Muscle of leg (tissue), 11 donors: ENCODE results near the gene CCT8L2. TPM values are rescaled to one million over a fixed set of nuclear protein-coding genes. Genes with fewer than 3 reads are reported as not detected.
"Not testable (repeated sequence)": the region's sequence is repeated elsewhere in the genome, so short reads cannot be mapped to it uniquely, and the experiment has no call there.

Experiments
- DNase-seq: peaks from one replicate; pipeline ENCODE4 v3.0.0; 2013
- H3K27ac ChIP-seq: one replicate; pipeline ENCODE4 v1.5.1; 2013; ENCODE audit warnings: mild to moderate bottlenecking, low read length, control low read depth
- H3K27me3 ChIP-seq: one replicate; pipeline ENCODE4 v1.6.1; 2013; ENCODE audit warnings: low read length; ENCODE audit not compliant: control insufficient read depth, insufficient read depth
- H3K36me3 ChIP-seq: one replicate; pipeline ENCODE4 v1.6.1; 2013; ENCODE audit warnings: low read length; ENCODE audit not compliant: control insufficient read depth, insufficient read depth
- H3K4me1 ChIP-seq: one replicate; pipeline ENCODE4 v1.6.1; 2013; ENCODE audit warnings: low read length; ENCODE audit not compliant: control insufficient read depth, insufficient read depth
- H3K4me3 ChIP-seq: one replicate; pipeline ENCODE4 v1.5.1; 2013; ENCODE audit warnings: low read length, control low read depth
- H3K9me3 ChIP-seq: replicated peaks from 2 replicates; pipeline ENCODE4 v1.6.1; 2013; ENCODE audit warnings: low read depth, low read length; ENCODE audit not compliant: control insufficient read depth
- WGBS: methylation state at CpG from one replicate; pipeline ENCODE4 v1.1.5; 2013; ENCODE audit warnings: missing lambda C conversion rate; ENCODE audit not compliant: insufficient coverage; 5-methylcytosine and 5-hydroxymethylcytosine counted together
- polyA plus RNA-seq, 8 donors: library from polyadenylated mRNA; unstranded; fragments of 120-200 nt; gene quantifications; one replicate each; pipeline versions ENCODE4 v1.2.1 to v1.2.3, GENCODE V29; 2013; ENCODE audit warnings: inconsistent platforms in 1 of 8, low replicate concordance in 1 of 8; ENCODE audit not compliant: insufficient read length in 8 of 8, insufficient read depth in 1 of 8
- total RNA-seq: library from RNA; stranded (reverse); fragments of 120-200 nt; gene quantifications from one replicate; pipeline ENCODE4 v1.2.4, GENCODE V29; 2013

The CCT8L2 gene
- total and polyA plus RNA-seq, 9 donors, result not detected

DNA sequence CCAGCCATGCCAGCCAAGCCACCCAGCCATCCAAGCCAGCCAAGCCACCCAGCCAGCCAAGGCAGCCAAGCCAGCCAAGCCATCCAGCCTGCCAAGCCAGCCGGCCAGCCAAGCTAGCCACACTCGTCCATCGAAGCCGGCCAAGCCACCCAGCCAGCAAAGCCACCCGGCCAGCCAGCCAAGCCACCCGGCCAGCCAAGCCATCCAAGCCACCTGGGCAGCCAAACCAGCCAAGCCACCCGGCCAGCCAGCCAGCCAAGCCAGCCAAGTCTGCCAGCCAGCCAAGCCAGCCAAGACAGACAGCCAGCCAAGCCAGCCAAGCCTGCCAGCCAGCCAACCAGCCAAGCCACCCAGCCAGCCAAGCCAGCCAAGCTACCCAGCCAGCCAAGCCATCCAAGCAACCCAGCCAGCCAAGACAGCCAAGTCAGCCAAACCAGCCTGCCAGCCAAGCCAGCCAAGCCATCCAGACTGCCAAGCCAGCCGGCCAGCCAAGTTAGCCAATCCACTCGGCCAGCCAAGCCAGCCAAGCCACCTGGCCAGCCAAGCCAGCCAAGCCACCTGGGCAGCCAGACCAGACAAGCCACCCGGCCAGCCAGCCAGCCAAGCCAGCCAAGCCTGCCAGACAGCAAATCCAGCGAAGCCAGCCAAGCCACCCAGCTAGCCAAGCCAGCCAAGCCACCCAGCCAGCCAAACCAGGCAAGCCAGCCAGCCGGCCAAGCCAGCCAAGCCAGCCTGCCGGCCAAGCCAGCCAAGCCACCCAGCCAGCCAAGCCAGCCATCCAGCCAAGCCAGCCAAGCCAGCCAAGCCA, 24.8 kb downstream of the CCT8L2 start:
- WGBS, result 88% methylated on average over 13 of the region's 13 CpGs
- H3K27ac ChIP-seq, H3K27me3 ChIP-seq, H3K36me3 ChIP-seq, H3K4me1 ChIP-seq, DNase-seq, H3K4me3 ChIP-seq: not testable (repeated sequence)
- peaks cover 15% of the 10 kb centered on the region for H3K9me3 ChIP-seq

DNA sequence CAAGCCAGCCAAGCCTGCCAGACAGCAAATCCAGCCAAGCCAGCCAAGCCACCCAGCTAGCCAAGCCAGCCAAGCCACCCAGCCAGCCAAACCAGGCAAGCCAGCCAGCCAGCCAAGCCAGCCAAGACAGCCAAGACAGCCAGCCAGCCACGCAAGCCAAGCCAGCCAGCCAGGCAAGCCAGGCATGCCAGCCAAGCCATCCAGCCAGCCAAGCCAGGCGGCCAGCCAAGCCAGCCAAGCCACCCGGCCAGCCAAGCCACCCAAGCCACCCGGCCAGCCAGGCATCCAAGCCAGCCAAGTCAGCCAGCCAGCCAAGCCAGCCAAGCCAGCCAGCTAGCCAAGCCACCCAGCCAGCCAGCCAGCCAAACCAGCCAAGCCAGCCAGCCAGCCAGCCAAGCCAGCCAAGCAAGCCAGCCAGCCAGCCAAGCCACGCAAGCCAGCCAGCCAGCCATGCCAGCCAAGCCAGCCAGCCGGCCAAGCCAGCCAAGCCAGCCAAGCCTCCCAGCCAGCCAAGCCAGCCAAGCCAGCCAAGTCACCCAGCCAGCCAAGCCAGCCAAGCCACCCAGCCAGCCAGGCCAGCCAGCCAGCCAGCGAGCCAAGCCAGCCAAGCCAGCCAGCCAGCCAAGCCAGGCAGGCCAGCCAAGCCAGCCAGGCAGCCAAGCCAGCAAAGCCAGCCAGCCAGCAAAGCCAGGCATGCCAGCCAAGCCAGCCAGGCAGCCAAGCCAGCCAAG, 26.0 kb downstream of the CCT8L2 start:
- H3K4me1 ChIP-seq, DNase-seq, H3K27me3 ChIP-seq, H3K4me3 ChIP-seq, H3K27ac ChIP-seq, H3K36me3 ChIP-seq: not testable (repeated sequence)
- 85% methylated on average over 7 of the region's 7 CpGs for WGBS
- H3K9me3 ChIP-seq, result peaks cover 22% of the 10 kb centered on the region

GRCh38 chr22:16565585-16566420, 26.8 kb downstream of the CCT8L2 start:
- DNase-seq, H3K27me3 ChIP-seq, H3K27ac ChIP-seq, H3K4me1 ChIP-seq, H3K4me3 ChIP-seq, H3K36me3 ChIP-seq: not testable (repeated sequence)
- WGBS, result 81% methylated on average over 15 of the region's 15 CpGs
- peaks cover 22% of the 10 kb centered on the region for H3K9me3 ChIP-seq

DNA sequence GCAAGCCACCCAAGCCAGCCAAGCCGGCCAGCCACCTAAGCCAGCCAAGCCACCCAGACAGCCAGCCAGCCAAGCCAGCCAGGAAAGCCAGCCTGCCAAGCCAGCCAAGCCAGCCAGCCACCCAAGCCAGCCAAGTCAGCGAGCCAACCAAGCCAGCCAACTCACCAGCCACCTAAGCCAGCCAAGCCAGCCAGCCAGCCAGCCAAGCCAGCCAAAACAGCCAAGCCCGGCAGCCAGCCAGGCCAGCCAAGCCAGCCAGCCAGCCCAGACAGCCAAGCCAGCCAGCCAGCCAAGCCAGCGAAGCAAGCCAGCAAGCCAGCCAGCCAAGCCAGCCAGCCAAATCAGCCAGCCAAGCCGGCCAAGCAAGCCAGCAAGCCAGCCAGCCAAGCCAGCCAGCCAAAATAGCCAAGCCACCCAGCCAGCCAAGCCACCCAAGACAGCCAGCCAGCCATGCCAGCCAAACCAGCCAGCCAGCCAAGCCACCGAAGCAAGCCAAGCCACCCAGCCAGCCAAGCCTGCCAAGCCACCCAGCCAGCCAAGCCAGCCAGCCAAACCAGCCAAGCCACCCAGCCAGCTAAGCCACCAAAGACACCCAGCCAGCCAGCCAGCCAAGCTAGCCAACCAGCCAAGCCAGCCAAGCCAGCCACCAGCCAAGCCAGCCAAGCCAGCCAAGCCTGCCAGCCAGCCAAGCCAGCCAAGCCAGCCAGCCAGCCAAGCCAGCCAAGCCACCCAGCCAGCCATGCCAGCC, 27.6 kb downstream of the CCT8L2 start:
- DNase-seq, H3K4me3 ChIP-seq, H3K27me3 ChIP-seq, H3K36me3 ChIP-seq, H3K27ac ChIP-seq, H3K4me1 ChIP-seq: not testable (repeated sequence)
- peaks cover 26% of the 10 kb centered on the region for H3K9me3 ChIP-seq
- 86% methylated on average over 5 of the region's 6 CpGs for WGBS

DNA sequence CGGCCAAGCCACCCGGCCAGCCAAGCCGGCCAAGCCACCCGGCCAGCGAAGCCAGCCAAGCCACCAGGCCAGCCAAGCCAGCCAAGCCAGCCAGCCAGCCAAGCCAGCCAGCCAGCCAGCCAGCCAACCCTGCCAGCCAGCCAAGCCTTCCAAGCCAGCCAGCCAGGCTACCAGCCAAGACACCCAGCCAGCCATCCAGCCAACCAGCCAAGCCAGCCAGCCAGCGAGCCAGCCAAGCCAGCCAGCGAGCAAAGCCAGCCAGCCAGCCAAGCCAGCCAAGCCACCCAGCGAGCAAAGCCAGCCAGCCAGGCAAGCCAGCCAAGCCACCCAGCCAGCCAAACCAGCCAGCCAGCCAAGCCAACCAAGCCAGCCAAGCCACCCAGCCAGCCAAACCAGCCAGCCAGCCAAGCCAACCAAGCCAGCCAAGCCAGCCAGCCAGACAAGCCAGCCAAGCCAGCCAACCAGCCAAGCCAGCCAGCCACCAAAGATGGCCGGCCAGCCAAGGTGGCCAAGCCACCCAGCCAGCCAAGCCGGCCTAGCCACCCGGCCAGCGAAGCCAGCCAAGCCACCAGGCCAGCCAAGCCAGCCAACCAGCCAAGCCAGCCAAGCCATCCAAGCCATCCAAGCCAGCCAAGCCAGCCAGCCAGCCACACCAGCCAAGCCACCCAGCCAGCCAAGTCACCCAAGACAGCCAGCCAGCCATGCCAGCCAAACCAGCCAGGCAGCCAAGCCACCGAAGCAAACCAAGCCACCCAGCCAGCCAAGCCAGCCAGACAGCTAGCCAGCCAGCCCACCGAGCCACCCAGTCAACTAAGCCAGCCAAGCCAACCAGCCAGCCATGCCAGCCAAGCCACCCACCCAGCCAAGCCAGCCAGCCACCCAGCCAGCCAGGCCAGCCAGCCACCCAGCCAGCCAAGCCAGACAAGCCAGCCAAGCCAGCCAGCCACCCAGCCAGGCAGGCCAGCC, 28.8 kb downstream of the CCT8L2 start:
- H3K9me3 ChIP-seq, result peaks cover 33% of the 10 kb centered on the region
- no peaks in the 10 kb centered on the region for H3K4me1 ChIP-seq
- no peak overlapping the region for H3K27ac ChIP-seq
- no peaks in the 10 kb centered on the region for H3K36me3 ChIP-seq
- 84% methylated on average over 14 of the region's 14 CpGs for WGBS
- H3K4me3 ChIP-seq, result no peak overlapping the region
- no peak for DNase-seq
- H3K27me3 ChIP-seq, result no peaks in the 10 kb centered on the region

DNA sequence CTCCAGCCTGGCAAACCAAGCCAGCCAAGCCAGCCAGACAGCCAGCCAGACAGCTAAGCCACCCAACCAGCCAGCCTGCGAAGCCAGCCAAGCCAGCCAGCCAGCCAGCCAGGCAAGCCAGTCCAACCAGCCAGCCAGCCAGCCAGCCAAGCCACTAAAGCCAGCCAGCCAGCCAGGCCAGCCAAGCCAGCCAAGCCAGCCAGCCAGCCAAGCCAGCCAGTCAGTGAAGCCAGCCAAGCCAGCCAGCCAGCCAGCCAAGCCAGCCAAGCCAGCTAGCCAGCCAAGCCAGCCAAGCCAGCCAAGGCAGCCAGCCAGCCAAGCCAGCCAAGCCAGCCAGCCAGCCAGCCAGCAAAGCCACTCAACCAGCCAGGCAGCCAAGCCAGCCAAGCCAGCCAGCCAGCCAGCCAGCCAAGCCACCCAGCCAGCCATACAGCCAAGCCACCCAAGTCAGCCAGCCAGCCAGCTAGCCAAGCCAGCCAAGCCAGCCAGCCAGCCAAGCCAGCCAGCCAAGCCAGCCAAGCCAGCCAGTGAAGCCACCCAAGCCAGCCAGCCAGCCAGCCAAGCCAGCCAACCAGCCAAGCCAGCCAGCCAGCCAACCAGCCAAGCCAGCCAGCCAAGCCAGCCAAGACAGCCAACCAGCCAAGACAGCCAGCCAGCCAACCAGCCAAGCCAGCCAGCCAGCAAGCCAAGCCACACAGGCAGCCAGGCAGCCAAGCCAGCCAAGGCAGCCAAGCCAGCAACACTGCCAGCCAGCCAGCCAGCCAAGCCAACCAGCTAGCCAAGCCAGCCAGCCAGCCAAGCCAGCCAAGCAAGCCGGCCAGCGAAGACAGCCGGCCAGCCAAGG, 29.7 kb downstream of the CCT8L2 start:
- no peak for DNase-seq
- Histone ChIP-seq H3K27me3 (no peaks in the 10 kb centered on the region), H3K4me1 (no peaks in the 10 kb centered on the region), H3K36me3 (no peaks in the 10 kb centered on the region), H3K27ac (no peak overlapping the region), H3K9me3 (peaks cover 32% of the 10 kb centered on the region), H3K4me3 (no peak overlapping the region)
- 78% methylated on average over 4 of the region's 4 CpGs for WGBS

- not testable (repeated sequence) for DNase-seq, H3K27ac ChIP-seq, H3K4me1 ChIP-seq, H3K27me3 ChIP-seq, H3K4me3 ChIP-seq, H3K36me3 ChIP-seq
- H3K9me3 ChIP-seq, result peaks cover 29% of the 10 kb centered on the region
- WGBS, result 69% methylated on average over 4 of the region's 5 CpGs
Observed at GRCh38 chr22:16561093-16561658, 31.4 kb downstream of the CCT8L2 start.

DNA sequence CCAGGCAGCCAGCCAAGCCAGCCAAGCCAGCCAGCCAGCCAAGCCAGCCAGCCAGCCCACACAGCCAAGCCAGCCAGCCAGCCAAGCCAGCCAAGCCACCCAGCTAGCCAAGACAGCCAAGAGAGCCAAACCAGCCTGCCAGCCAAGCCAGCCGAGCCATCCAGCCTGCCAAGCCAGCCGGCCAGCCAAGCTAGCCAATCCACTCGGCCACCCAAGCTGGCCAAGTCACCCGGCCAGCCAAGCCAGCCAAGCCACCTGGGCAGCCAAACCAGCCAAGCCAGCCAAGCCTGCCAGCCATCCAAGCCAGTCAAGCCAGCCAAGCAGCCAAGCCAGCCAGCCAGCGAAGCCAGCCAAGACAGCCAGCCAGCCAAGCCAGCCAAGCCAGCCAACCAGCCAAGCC, 32.0 kb downstream of the CCT8L2 start:
- not testable (repeated sequence) for H3K4me1 ChIP-seq, H3K27me3 ChIP-seq, DNase-seq, H3K4me3 ChIP-seq, H3K27ac ChIP-seq, H3K36me3 ChIP-seq
- 86% methylated on average over 5 of the region's 5 CpGs for WGBS
- peaks cover 29% of the 10 kb centered on the region for H3K9me3 ChIP-seq
